ENCODE results near the gene ALOX15.
A peak's percentile ranks its signal among the peaks of the same experiment; 100 is the strongest.

Gene ALOX15

GRCh38 chr17:4583782-4584100 is 57.7 kb downstream of the ALOX15 start:
- Histone ChIP-seq H3K36me3 (ENCODE audit: insufficient read depth, low read length) (no peaks in the 10 kb centered on the region), H3K9me3 (ENCODE audit: low read depth, low read length) (no peaks in the 10 kb centered on the region), H3K9ac (ENCODE audit: insufficient read length) (peak overlapping the region; percentile 64), H3K27ac (no peak overlapping the region), H3K4me3 (peak overlapping the region; percentile 81)
- TF ChIP-seq EZH2 (IDR thresholded peaks at IDR 0.05) (no peak), POLR2AphosphoS5 (IDR thresholded peaks at IDR 0.05; ENCODE audit: borderline replicate concordance, low read depth, low read length) (no peak), FOXP2 (optimal IDR thresholded peaks at IDR 0.05; ENCODE audit: control extremely low read depth, extremely low read length, insufficient read depth) (no peak)
- no peak for DNase-seq (ENCODE audit: low read depth, low spot score)

GRCh38 chr17:4583206-4583605 is 58.3 kb downstream of the ALOX15 start:
- Histone ChIP-seq H3K27ac (no peak overlapping the region), H3K36me3 (ENCODE audit: insufficient read depth, low read length) (no peaks in the 10 kb centered on the region), H3K9ac (ENCODE audit: insufficient read length) (no peak overlapping the region), H3K4me3 (no peak overlapping the region), H3K9me3 (ENCODE audit: low read depth, low read length) (no peaks in the 10 kb centered on the region)
- TF ChIP-seq EZH2 (IDR thresholded peaks at IDR 0.05) (no peak), FOXP2 (optimal IDR thresholded peaks at IDR 0.05; ENCODE audit: control extremely low read depth, extremely low read length, insufficient read depth) (no peak), POLR2AphosphoS5 (IDR thresholded peaks at IDR 0.05; ENCODE audit: borderline replicate concordance, low read depth, low read length) (no peak)
- DNase-seq (ENCODE audit: low read depth, low spot score) = no peak

DNA sequence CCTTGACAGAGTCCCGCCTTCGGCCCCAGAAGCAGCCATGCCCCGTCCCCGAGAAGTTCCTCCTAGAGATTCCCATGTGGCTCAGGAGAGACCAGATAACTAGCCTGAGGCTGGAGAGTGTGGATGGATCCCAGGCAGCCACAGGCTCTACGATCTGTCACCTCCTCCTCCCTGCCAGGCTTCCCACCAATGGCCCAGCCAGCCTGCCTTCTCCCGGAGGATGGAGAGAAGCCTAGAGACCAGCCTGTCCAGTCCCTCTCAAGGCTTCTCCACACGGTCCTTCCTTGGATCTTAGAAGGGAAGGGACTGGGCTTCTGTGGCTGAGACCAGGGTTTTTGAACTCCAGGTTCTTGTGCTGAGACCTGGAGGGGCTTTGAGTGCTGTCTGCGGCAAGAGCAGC is 58.8 kb downstream of the ALOX15 start:
- TF ChIP-seq EZH2 (IDR thresholded peaks at IDR 0.05) (no peak), POLR2AphosphoS5 (IDR thresholded peaks at IDR 0.05; ENCODE audit: borderline replicate concordance, low read depth, low read length) (no peak), FOXP2 (optimal IDR thresholded peaks at IDR 0.05; ENCODE audit: control extremely low read depth, extremely low read length, insufficient read depth) (no peak)
- Histone ChIP-seq H3K36me3 (ENCODE audit: insufficient read depth, low read length) (no peaks in the 10 kb centered on the region), H3K9ac (ENCODE audit: insufficient read length) (no peak overlapping the region), H3K27ac (no peak overlapping the region), H3K4me3 (no peak overlapping the region), H3K9me3 (ENCODE audit: low read depth, low read length) (no peaks in the 10 kb centered on the region)
- no peak for DNase-seq (ENCODE audit: low read depth, low spot score)

- DNase-seq (ENCODE audit: low read depth, low spot score) = no peak
- no peak overlapping the region for H3K4me3 ChIP-seq
- no peaks in the 10 kb centered on the region for H3K36me3 ChIP-seq (ENCODE audit: insufficient read depth, low read length)
- H3K9me3 ChIP-seq (ENCODE audit: low read depth, low read length) = no peaks in the 10 kb centered on the region
- TF ChIP-seq EZH2 (IDR thresholded peaks at IDR 0.05) (no peak), FOXP2 (optimal IDR thresholded peaks at IDR 0.05; ENCODE audit: control extremely low read depth, extremely low read length, insufficient read depth) (no peak), POLR2AphosphoS5 (IDR thresholded peaks at IDR 0.05; ENCODE audit: borderline replicate concordance, low read depth, low read length) (no peak)
- H3K27ac ChIP-seq = no peak overlapping the region
- no peak overlapping the region for H3K9ac ChIP-seq (ENCODE audit: insufficient read length)
Observed at GRCh38 chr17:4582101-4582501, 59.4 kb downstream of the ALOX15 start.

Data from SK-N-MC (cell line).